Keratinocyte (primary cell): ENCODE measurements around the gene ERCC3.

ENCODE experiments used
- EZH2 ChIP-seq: IDR thresholded peaks from one replicate; pipeline ENCODE4 v1.6.1; 2012; ENCODE audit warnings: inconsistent platforms, mild to moderate bottlenecking, low read length, moderate library complexity
- TF ChIP-seq, protein P1 (sequence below), 3 experiments: IDR thresholded peaks in 1 of 3; conservative IDR thresholded peaks in 1 of 3; optimal IDR thresholded peaks in 1 of 3; 2 replicates in 2 of 3; 3 replicates in 1 of 3; pipeline versions ENCODE3 to v1.5.1; 2011; ENCODE audit warnings: low read length in 3 of 3, mild to moderate bottlenecking in 3 of 3, moderate library complexity in 2 of 3, control low read depth in 1 of 3, inconsistent platforms in 1 of 3; ENCODE audit not compliant: insufficient read depth in 2 of 3; ENCODE audit errors: extremely low read depth in 1 of 3

GRCh38 chr2:127226132-127226519 lies 67.8 kb downstream of the ERCC3 start:
- TF ChIP-seq, protein P1, sequence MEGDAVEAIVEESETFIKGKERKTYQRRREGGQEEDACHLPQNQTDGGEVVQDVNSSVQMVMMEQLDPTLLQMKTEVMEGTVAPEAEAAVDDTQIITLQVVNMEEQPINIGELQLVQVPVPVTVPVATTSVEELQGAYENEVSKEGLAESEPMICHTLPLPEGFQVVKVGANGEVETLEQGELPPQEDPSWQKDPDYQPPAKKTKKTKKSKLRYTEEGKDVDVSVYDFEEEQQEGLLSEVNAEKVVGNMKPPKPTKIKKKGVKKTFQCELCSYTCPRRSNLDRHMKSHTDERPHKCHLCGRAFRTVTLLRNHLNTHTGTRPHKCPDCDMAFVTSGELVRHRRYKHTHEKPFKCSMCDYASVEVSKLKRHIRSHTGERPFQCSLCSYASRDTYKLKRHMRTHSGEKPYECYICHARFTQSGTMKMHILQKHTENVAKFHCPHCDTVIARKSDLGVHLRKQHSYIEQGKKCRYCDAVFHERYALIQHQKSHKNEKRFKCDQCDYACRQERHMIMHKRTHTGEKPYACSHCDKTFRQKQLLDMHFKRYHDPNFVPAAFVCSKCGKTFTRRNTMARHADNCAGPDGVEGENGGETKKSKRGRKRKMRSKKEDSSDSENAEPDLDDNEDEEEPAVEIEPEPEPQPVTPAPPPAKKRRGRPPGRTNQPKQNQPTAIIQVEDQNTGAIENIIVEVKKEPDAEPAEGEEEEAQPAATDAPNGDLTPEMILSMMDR (optimal IDR thresholded peaks at IDR 0.05 in 1 of 3, IDR thresholded peaks at IDR 0.05 in 1 of 3, conservative IDR thresholded peaks at IDR 0.05 in 1 of 3; ENCODE audit: extremely low read depth in 1 of 3, insufficient read depth in 2 of 3, low read length in 3 of 3), result no peak
- no peak for TF ChIP-seq EZH2
